GM12878 (cell line): Measurements from ENCODE around the gene FANCC.

Source experiments
- CREB1 ChIP-seq: IDR thresholded peaks from 2 replicates; pipeline ENCODE4 v1.6.1; 2012; ENCODE audit warnings: low read depth, mild to moderate bottlenecking, inconsistent platforms
- EZH2 ChIP-seq: IDR thresholded peaks from 2 replicates; pipeline ENCODE4 v1.6.1; 2012; ENCODE audit warnings: low read depth, mild to moderate bottlenecking, control low read depth, inconsistent platforms, low read length, borderline replicate concordance; ENCODE audit not compliant: control insufficient read depth
- JUND ChIP-seq: IDR thresholded peaks from 2 replicates; pipeline ENCODE4 v1.6.1; 2012; ENCODE audit warnings: low read depth, mild to moderate bottlenecking, low read length, improper control_type of control experiment, moderate library complexity
- MTA2 ChIP-seq: fragments of 450-650 bp; IDR thresholded peaks from 2 replicates; pipeline ENCODE4 v1.6.1; 2016; ENCODE audit warnings: low read depth, mild to moderate bottlenecking, moderate library complexity
- SMAD1 ChIP-seq: fragments of 450-650 bp; IDR thresholded peaks from 2 replicates; pipeline ENCODE4 v1.6.1; 2018; ENCODE audit warnings: mild to moderate bottlenecking, low read depth; ENCODE audit not compliant: partially characterized antibody
- SPI1 ChIP-seq: IDR thresholded peaks from 2 replicates; pipeline ENCODE4 v1.6.1; 2011; ENCODE audit warnings: low read depth, mild to moderate bottlenecking, low read length, moderate library complexity, borderline replicate concordance; ENCODE audit not compliant: insufficient read depth
- TCF3 ChIP-seq: IDR thresholded peaks from 2 replicates; pipeline ENCODE4 v1.6.1; 2012; ENCODE audit warnings: low read depth, mild to moderate bottlenecking, low read length, borderline replicate concordance; ENCODE audit not compliant: insufficient read depth
- ZNF24 ChIP-seq: fragments of 450-650 bp; IDR thresholded peaks from 2 replicates; pipeline ENCODE4 v1.6.1; 2017; ENCODE audit warnings: antibody characterized with exemption, mild to moderate bottlenecking

DNA sequence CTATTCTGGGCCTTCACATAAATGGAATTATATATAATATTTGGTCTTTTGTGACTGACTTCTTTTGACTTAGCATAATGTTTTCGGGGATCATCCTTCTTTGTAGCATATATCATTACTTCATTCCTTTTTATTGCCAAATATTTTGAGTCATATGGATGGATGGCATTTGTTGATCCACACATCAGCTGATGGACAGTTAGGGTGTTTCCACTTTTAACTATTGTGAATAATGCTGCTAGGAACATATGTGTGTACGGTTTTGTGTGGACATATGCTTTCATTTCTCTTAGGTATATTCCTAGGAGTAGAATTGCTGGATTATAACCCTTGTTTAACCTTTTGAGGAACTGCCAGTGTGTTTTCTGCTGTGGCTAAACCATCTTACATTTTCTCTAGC, 249.6 kb downstream of the FANCC start:
- TF ChIP-seq CREB1 (no peak), SMAD1 (no peak), SPI1 (no peak), ZNF24 (no peak), JUND (no peak), EZH2 (no peak), TCF3 (no peak), MTA2 (no peak)
